ENCODE measurements around the gene B3GAT1.

- TF ChIP-seq CTCF (IDR thresholded peaks at IDR 0.05) (no peak), POLR2AphosphoS5 (IDR thresholded peaks at IDR 0.05; ENCODE audit: insufficient read depth in 1 of 2, low read depth in 1 of 2) (no peak), POLR2A (IDR thresholded peaks at IDR 0.05) (no peak)
These were observed 21.1 kb downstream of the B3GAT1 start for GRCh38 chr11:134390706-134391569.
